Endothelial cell (in vitro differentiated cells): Measurements from ENCODE around the gene SKAP2. TPM values are rescaled to one million over a fixed set of nuclear protein-coding genes. Genes with fewer than 3 reads are reported as not detected.
A peak's percentile ranks its signal among the peaks of the same experiment; 100 is the strongest.

Experiments used
- DNase-seq: peaks from one replicate; pipeline ENCODE4 v3.0.0; 2021; ENCODE audit warnings: low spot score
- H3K27ac Mint-ChIP-seq: one replicate; pipeline ENCODE4 v1.8.0; 2021; ENCODE audit warnings: mixed read lengths, inconsistent platforms; ENCODE audit not compliant: unreplicated experiment
- H3K27me3 Mint-ChIP-seq: one replicate; pipeline ENCODE4 v1.8.0; 2021; ENCODE audit warnings: mild to moderate bottlenecking, moderate library complexity, mixed read lengths, inconsistent platforms; ENCODE audit not compliant: unreplicated experiment
- H3K36me3 Mint-ChIP-seq: one replicate; pipeline ENCODE4 v1.8.0; 2021; ENCODE audit warnings: mild to moderate bottlenecking, low read depth, mixed read lengths, inconsistent platforms; ENCODE audit not compliant: unreplicated experiment
- H3K4me1 Mint-ChIP-seq: one replicate; pipeline ENCODE4 v1.8.0; 2021; ENCODE audit warnings: mild to moderate bottlenecking, mixed read lengths, inconsistent platforms; ENCODE audit not compliant: unreplicated experiment
- H3K4me3 Mint-ChIP-seq: one replicate; pipeline ENCODE4 v1.8.0; 2021; ENCODE audit warnings: mild to moderate bottlenecking, mixed read lengths, inconsistent platforms; ENCODE audit not compliant: unreplicated experiment
- H3K9me3 Mint-ChIP-seq: one replicate; pipeline ENCODE4 v1.8.0; 2021; ENCODE audit warnings: mixed read lengths, inconsistent platforms; ENCODE audit not compliant: unreplicated experiment
- long read RNA-seq: library from polyadenylated mRNA; unstranded; transcript quantifications from one replicate; pipeline ENCODE4 v2.0.0, GENCODE V29; 2020; ENCODE audit not compliant: unreplicated experiment
- total RNA-seq: library from RNA; stranded (reverse); fragmentation: NEBNext Ultra II Directional; extraction: Animal tissue kit (Norgen Biotek cat#: 25700); gene quantifications from one replicate; pipeline ENCODE4 v1.2.1, GENCODE V29; 2021; ENCODE audit not compliant: unreplicated experiment
- TF ChIP-seq, protein P1 (sequence below): fragments of 200-600 bp; sonication (generic); IDR thresholded peaks from one replicate; pipeline ENCODE4 v1.5.0; 2021; ENCODE audit warnings: antibody characterized with exemption; ENCODE audit not compliant: unreplicated experiment

The SKAP2 gene, protein sequence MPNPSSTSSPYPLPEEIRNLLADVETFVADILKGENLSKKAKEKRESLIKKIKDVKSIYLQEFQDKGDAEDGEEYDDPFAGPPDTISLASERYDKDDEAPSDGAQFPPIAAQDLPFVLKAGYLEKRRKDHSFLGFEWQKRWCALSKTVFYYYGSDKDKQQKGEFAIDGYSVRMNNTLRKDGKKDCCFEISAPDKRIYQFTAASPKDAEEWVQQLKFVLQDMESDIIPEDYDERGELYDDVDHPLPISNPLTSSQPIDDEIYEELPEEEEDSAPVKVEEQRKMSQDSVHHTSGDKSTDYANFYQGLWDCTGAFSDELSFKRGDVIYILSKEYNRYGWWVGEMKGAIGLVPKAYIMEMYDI
- total RNA-seq = 24.7 TPM
- long read RNA-seq, transcript SKAP2-201 (13 exons, 3,998 nt) = major isoform, 15 of 16 reads
- long read RNA-seq, partial matches to known transcripts = 0 of 16 reads
- long read RNA-seq, other reads (novel, unspliced or antisense) = 1 of 16 reads

DNA sequence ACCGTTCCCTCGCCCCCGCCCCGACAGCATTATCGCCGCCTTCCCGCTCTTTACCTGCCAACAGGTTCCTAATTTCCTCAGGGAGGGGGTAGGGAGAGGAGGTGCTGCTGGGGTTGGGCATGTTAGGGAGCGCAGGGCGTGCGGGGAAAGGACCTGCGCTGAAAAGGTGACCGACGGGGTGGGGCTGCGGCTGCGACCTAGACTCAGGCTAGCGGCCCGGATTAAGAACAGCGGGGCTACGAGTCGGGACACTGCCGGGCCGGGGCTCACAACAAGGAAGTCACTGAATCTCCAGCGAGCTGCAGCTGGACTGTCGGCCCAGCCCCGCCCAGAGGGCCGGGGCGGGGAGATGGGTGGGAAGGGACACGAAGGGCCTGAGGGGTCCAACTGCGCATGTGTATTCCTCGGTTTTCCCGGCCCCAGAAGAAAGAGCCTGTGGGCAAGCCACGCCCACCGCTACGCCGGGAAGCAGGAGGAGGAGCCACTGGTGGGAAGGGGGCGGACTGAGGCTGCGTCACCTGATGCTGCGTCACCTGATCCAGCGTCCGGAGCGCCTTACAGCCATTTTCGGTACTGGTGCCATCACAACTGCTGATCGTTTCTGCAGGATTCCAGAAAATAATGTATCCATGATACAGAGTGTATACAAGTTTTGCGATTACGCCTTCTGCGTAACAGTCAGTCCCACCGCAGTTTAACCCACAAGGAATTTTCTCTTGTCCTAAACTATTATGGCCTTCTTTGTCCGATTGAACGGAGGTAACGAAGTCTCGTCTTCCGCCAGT, at the start of gene SKAP2:
Gene SKAP2 (minus strand): TSS at position 282 of the 785 bp plus-strand sequence. CDS start 161 bp downstream, at position 121.
- Mint-ChIP-seq H3K4me1 (peaks cover 8% of the 10 kb centered on the region), H3K4me3 (peak within 1 kb of the TSS; percentile 95), H3K36me3 (no peaks in the 10 kb centered on the region), H3K27ac (peak within 1 kb of the TSS; percentile 96), H3K9me3 (no peaks in the 10 kb centered on the region), H3K27me3 (peaks cover 2% of the 10 kb centered on the region)
- peak; percentile 98 for DNase-seq
- TF ChIP-seq, protein P1, sequence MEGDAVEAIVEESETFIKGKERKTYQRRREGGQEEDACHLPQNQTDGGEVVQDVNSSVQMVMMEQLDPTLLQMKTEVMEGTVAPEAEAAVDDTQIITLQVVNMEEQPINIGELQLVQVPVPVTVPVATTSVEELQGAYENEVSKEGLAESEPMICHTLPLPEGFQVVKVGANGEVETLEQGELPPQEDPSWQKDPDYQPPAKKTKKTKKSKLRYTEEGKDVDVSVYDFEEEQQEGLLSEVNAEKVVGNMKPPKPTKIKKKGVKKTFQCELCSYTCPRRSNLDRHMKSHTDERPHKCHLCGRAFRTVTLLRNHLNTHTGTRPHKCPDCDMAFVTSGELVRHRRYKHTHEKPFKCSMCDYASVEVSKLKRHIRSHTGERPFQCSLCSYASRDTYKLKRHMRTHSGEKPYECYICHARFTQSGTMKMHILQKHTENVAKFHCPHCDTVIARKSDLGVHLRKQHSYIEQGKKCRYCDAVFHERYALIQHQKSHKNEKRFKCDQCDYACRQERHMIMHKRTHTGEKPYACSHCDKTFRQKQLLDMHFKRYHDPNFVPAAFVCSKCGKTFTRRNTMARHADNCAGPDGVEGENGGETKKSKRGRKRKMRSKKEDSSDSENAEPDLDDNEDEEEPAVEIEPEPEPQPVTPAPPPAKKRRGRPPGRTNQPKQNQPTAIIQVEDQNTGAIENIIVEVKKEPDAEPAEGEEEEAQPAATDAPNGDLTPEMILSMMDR = no peak

DNA sequence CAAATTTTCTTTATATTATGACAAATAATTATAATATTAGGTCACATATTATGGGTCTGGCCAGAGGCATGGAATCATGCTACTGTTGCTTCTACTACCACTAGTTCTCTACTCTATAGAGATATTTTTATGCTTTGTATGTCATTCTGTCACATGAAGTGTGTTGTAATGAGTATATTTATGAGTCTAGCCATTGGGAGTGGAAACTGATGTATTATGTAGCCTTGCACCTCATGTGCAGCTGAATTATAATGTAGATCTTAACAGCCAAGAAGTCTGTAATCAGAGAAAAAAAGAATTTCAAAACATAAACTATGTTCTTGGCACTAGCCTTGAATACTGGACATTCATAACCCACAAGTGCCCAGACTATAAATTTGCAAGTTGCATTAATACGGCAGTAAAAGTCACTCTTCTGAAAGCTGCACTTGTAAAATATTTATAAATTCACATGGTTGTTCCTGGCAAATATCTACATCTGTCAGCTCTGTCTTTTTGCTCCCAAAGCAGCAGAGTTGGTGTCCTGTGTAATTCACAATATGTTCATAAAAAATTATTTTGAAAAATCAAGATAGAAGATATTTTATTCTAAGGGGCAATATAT, 48.6 kb upstream of the SKAP2 start:
- Mint-ChIP-seq H3K27ac (no peak overlapping the region), H3K36me3 (no peaks in the 10 kb centered on the region), H3K27me3 (no peaks in the 10 kb centered on the region), H3K4me3 (no peak overlapping the region), H3K4me1 (no peaks in the 10 kb centered on the region), H3K9me3 (no peaks in the 10 kb centered on the region)
- TF ChIP-seq, protein P1 = no peak
- DNase-seq = no peak

DNA sequence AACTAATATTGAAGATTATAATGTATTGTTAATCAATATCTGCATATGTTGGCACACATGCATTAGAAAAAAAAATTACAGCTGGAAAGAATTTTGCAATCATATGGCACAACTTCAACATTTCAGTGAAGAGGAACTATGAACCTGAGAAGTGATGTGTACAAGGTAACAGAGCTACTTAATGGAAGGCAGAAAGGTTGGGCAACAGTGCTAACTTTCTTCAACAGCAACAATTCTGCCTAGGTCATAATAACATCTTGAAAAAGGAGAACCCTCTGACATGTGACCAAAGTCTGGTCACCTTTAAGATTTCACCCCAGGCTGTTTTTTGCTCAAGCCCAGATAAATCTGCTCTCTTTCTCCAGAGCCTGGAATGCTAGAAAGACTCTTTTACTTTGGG, 47.9 kb upstream of the SKAP2 start:
- Mint-ChIP-seq H3K27me3 (no peaks in the 10 kb centered on the region), H3K36me3 (no peaks in the 10 kb centered on the region), H3K4me1 (no peaks in the 10 kb centered on the region), H3K9me3 (no peaks in the 10 kb centered on the region), H3K4me3 (no peak overlapping the region), H3K27ac (no peak overlapping the region)
- no peak for DNase-seq
- TF ChIP-seq, protein P1 = no peak

DNA sequence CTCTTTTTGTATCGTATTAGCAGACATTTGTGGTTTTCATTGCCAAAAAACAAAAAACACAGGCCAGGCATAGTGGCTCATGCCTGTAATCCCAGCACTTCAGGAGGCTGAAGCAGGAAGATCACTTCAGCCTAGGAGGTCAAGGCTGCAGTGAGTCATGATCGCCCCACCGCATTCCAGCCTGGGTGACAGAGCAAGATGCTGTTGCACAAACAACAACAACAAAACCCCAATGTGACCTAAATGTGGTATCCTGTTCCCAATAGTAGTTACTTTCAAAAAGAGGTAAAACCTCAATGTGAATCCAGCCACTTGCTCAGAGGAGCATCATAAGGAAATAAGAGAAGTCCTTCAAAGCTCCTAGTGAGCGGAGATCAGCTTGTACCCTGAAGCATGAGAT, 45.8 kb upstream of the SKAP2 start:
- peaks cover 5% of the 10 kb centered on the region for H3K4me1 Mint-ChIP-seq
- no peaks in the 10 kb centered on the region for H3K9me3 Mint-ChIP-seq
- no peaks in the 10 kb centered on the region for H3K36me3 Mint-ChIP-seq
- H3K27me3 Mint-ChIP-seq = no peaks in the 10 kb centered on the region
- no peak overlapping the region for H3K27ac Mint-ChIP-seq
- TF ChIP-seq, protein P1 = no peak
- DNase-seq = no peak
- H3K4me3 Mint-ChIP-seq = no peak overlapping the region
